ENCODE data around the gene KRTAP12-3. TPM values are rescaled to one million over a fixed set of nuclear protein-coding genes. Genes with fewer than 3 reads are reported as not detected.

Gene KRTAP12-3
- total RNA-seq, 2 donors from 2014 or later, result not detected

GRCh38 chr21:44618909-44619308 lies 38.8 kb upstream of the KRTAP12-3 start:
- H3K4me3 ChIP-seq, result no peak overlapping the region
- TF ChIP-seq CTCF (IDR thresholded peaks at IDR 0.05) (no peak), POLR2A (IDR thresholded peaks at IDR 0.05) (no peak), POLR2AphosphoS5 (IDR thresholded peaks at IDR 0.05) (no peak)
- 61% methylated on average over 3 of the region's 3 CpGs for WGBS
- no peaks in the 10 kb centered on the region for H3K27me3 ChIP-seq (replicated peaks; ENCODE audit: insufficient read depth)
- H3K27ac ChIP-seq, result no peak overlapping the region
- H3K4me1 ChIP-seq (replicated peaks), result no peaks in the 10 kb centered on the region
- H3K36me3 ChIP-seq, result no peaks in the 10 kb centered on the region
- no peak for DNase-seq (ENCODE audit: low spot score)
- intact Hi-C loops (cut with DNase I), result no loop called here
- no peaks in the 10 kb centered on the region for H3K9me3 ChIP-seq

GRCh38 chr21:44619886-44620285 lies 37.8 kb upstream of the KRTAP12-3 start:
- TF ChIP-seq POLR2A (IDR thresholded peaks at IDR 0.05) (no peak), POLR2AphosphoS5 (IDR thresholded peaks at IDR 0.05) (no peak), CTCF (IDR thresholded peaks at IDR 0.05) (no peak)
- Histone ChIP-seq H3K4me1 (replicated peaks) (no peaks in the 10 kb centered on the region), H3K36me3 (no peaks in the 10 kb centered on the region), H3K27ac (no peak overlapping the region), H3K27me3 (replicated peaks; ENCODE audit: insufficient read depth) (no peaks in the 10 kb centered on the region), H3K4me3 (no peak overlapping the region), H3K9me3 (no peaks in the 10 kb centered on the region)
- WGBS, result 92% methylated on average over 6 of the region's 6 CpGs
- intact Hi-C loops (cut with DNase I), result no loop called here
- DNase-seq (ENCODE audit: low spot score), result no peak

GRCh38 chr21:44623575-44623974 lies 34.2 kb upstream of the KRTAP12-3 start:
- no peak for TF ChIP-seq POLR2A (IDR thresholded peaks at IDR 0.05)
- TF ChIP-seq CTCF (IDR thresholded peaks at IDR 0.05), result no peak
- TF ChIP-seq POLR2AphosphoS5 (IDR thresholded peaks at IDR 0.05), result no peak
- Histone ChIP-seq H3K36me3 (no peaks in the 10 kb centered on the region), H3K9me3 (no peaks in the 10 kb centered on the region), H3K4me1 (replicated peaks) (no peaks in the 10 kb centered on the region), H3K27me3 (replicated peaks; ENCODE audit: insufficient read depth) (no peaks in the 10 kb centered on the region), H3K27ac (no peak overlapping the region), H3K4me3 (no peak overlapping the region)
- no peak for DNase-seq (ENCODE audit: low spot score)
- intact Hi-C loops (cut with DNase I), result no loop called here

- H3K9me3 ChIP-seq, result no peaks in the 10 kb centered on the region
- H3K36me3 ChIP-seq, result no peaks in the 10 kb centered on the region
- no peak overlapping the region for H3K4me3 ChIP-seq
- no peak for DNase-seq (ENCODE audit: low spot score)
- H3K4me1 ChIP-seq (replicated peaks), result no peaks in the 10 kb centered on the region
- H3K27ac ChIP-seq, result no peak overlapping the region
- intact Hi-C loops (cut with DNase I), result no loop called here
- 91% methylated on average over 7 of the region's 7 CpGs for WGBS
- H3K27me3 ChIP-seq (replicated peaks; ENCODE audit: insufficient read depth), result no peaks in the 10 kb centered on the region
- TF ChIP-seq POLR2A (IDR thresholded peaks at IDR 0.05) (no peak), CTCF (IDR thresholded peaks at IDR 0.05) (no peak), POLR2AphosphoS5 (IDR thresholded peaks at IDR 0.05) (no peak)
These were observed 32.0 kb upstream of the KRTAP12-3 start for GRCh38 chr21:44625756-44626155.

GRCh38 chr21:44626262-44626661 lies 31.5 kb upstream of the KRTAP12-3 start:
- Histone ChIP-seq H3K4me1 (replicated peaks) (no peaks in the 10 kb centered on the region), H3K36me3 (no peaks in the 10 kb centered on the region), H3K4me3 (no peak overlapping the region), H3K9me3 (no peaks in the 10 kb centered on the region), H3K27ac (no peak overlapping the region), H3K27me3 (replicated peaks; ENCODE audit: insufficient read depth) (no peaks in the 10 kb centered on the region)
- WGBS, result 75% methylated on average over 10 of the region's 10 CpGs
- no peak for TF ChIP-seq POLR2AphosphoS5 (IDR thresholded peaks at IDR 0.05)
- TF ChIP-seq POLR2A (IDR thresholded peaks at IDR 0.05), result no peak
- no peak for TF ChIP-seq CTCF (IDR thresholded peaks at IDR 0.05)
- DNase-seq (ENCODE audit: low spot score), result no peak
- intact Hi-C loops (cut with DNase I), result no loop called here
